Measurements from ENCODE around the gene RNF115.

- TF ChIP-seq CTCF (IDR thresholded peaks at IDR 0.05; ENCODE audit: borderline replicate concordance, extremely low read depth, low read length, poor library complexity, severe bottlenecking) (no peak), EZH2 (IDR thresholded peaks at IDR 0.05; ENCODE audit: borderline replicate concordance, low read depth, low read length, severe bottlenecking) (no peak)
Measured at GRCh38 chr1:145736191-145736590, 87.7 kb downstream of the RNF115 start.

All from DND-41 (cell line).